GM18505 (cell line): ENCODE data around the gene TMEM221.

Source experiments
- ATAC-seq: cut with Tn5 transposase; IDR thresholded peaks from one replicate; pipeline ENCODE4 v1.9.1; 2021; ENCODE audit not compliant: unreplicated experiment
- POLR2A ChIP-seq: IDR thresholded peaks from 4 replicates; pipeline ENCODE4 v1.6.1; 2011; ENCODE audit warnings: borderline replicate concordance; ENCODE audit not compliant: insufficient read depth, insufficient read length; ENCODE audit errors: extremely low read depth

TMEM221 gene

DNA sequence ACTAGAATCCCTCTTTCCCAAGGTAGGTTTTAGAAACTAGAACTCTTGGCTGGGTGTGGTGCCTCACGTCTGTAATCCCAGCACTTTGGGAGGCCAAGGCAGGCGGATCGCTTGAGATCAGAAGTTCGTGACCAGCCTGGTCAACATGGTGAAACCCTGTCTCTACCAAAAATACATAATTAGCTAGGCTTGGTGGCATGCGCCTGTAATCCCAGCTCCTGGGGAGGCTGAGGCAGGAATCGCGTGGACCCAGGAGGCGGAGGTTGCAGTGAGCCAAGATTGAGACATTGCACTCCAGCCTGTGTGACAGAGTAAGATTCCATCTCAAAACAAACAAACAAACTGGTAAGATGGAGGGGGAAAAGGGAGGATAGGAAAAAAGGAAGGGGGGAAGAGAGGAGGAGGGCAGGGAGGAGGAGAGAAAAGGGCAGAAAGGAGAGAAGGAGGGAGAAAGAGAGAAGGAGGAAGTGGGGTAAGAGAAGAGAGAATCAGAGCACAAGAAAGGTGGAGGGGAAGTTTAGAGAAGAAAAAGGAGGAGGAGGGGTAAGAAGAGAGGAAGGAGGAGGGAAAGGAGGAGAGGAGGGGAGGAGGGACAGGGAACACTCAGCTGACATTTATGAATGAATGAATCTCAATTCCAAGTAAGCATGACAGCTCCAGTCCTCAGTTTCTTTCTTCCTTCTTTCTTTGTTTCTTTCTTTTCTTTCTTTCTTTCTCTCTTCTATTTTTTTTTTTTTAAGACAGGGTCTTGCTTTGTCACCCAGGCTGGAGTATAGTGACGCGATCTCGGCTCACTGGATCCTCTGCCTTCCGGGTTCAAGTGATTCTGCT lies 19.2 kb upstream of the TMEM221 start:
- no peak for TF ChIP-seq POLR2A
- no peak for ATAC-seq

- no peak for TF ChIP-seq POLR2A
- no peak for ATAC-seq
Observed at GRCh38 chr19:17466487-17466850, 18.0 kb upstream of the TMEM221 start.

GRCh38 chr19:17460372-17461230 lies 12.1 kb upstream of the TMEM221 start, which contains the start of gene NXNL1:
NXNL1 (minus strand) TSS chr19:17460926; CDS start chr19:17460869, 57 bp downstream.
- no peak for ATAC-seq
- TF ChIP-seq POLR2A: no peak

DNA sequence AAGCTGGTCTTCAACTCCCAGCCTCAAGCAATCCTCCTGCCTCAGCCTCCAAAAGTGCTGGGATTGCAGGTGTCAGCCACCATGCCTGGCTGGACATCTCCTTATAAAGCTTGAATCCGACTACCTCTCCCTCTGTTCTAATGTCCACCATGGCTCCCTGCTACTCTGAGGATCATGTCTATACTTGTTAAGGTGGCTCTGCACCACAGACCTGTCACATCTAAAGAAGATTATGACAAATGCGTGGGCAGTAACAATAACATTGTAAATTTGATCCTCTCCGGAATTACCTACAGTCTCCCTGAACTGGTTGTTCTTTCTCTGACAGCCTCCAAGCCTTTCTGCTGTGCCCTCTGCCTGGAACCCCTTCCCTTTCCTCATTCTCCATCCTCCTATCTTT lies 10.5 kb upstream of the TMEM221 start:
- TF ChIP-seq POLR2A: no peak
- no peak for ATAC-seq

GRCh38 chr19:17457616-17458015 lies 9.1 kb upstream of the TMEM221 start:
- ATAC-seq: no peak
- TF ChIP-seq POLR2A: no peak

DNA sequence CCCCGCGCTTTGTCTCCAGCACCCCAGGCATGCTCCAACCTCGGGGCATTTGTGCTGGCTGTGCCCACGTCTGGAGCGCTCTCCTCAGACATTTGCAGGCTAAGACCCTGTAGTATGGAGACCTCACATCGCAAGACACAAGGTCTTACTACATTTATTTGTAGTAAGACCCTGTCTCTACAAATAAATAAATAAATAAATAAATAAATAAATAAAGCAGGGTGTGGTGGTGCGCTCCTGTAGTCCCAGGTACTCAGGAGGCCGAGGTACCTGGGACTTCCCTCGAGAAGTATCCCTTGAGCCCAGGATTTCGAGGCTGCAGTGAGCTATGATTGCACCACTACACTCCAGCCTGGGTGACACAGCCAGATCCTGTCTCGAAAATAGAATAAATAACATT lies 7.7 kb upstream of the TMEM221 start:
- no peak for TF ChIP-seq POLR2A

DNA sequence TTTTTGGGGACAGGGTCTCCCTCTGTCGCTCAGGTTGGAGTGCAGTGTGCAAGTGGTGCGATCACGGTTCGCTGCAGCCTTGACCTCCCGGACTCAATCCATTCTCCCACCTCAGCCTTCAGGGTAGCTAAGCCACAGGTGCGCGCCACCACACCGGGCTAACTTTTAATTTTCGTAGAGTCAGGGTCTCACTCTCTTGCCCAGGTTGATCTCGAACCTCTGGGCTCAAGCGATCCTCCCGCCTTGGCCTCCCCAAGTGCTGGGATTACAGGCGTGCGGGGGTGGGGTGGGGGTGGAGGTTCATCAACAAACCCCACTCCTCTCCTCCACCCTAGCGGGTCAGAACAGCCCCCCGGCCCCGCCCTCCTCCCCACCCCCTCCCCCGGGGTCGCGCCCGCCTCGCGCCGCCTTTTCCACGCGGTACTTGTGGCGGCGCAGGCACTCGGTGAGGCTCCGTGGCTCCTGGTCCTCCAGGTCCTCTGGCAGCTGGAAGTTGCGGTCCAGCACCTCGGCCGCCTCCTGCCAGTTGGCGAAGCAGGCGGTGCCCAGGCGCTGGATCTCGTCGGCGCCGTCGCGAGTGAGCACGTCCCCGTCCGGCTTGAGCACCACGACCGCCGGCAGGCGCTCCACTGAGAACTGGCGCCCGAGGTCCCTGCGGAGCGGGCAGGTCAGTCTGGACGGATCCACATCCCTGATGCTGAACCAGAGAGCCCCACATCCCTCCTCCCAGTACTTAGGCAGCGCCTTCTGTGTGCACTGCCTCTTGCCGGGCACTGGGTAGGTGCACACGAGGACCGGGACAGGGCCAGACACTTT lies 7.0 kb upstream of the TMEM221 start:
- ATAC-seq: no peak
- TF ChIP-seq POLR2A: no peak

More for the DNA sequence above, 7.7 kb upstream of the TMEM221 start:
- no peak for ATAC-seq

DNA sequence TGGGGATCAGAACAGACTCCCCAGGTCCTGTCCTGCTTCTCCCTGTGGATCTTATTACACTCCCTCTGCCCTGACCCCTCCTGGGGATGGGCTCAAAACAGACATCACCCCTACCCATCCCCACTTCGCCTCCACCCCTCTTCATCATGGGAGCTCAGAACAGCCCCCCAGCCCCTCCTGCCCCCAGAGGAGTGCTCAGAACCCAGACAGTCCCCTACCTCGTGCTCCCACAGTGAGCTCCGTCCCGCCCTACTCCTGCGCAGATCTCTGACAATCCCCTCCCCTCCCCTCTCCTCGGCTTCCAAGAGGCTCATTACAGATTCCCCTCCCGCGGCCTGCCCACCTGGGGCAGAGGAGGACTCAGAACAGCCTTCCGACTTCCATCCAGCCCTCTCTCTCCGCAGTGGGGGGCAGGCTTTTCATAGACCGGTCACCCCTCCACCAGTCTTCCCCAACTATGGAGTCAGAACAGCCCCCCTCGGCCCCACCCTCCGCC lies 6.2 kb upstream of the TMEM221 start:
- TF ChIP-seq POLR2A: no peak
- no peak for ATAC-seq

DNA sequence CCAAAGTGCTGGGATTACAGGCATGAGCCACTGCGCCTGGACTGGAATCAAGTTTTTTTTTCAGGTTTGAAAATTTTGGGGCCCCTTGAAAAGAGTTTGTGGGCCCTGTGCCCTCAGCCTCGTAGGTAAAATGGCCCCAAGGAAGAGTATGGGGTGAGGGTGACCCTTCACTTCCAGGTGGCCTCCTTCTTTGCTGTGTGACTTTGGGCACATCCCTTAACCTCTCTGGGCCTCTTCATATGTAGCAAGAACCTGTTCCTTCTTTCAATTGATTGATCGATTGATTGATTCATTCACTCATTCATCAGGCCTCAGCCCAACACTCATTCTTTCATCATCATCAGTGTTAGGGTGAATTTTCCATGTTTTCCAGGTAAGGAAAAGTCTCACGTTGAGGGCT lies 3.4 kb upstream of the TMEM221 start:
- TF ChIP-seq POLR2A: no peak
- no peak for ATAC-seq

DNA sequence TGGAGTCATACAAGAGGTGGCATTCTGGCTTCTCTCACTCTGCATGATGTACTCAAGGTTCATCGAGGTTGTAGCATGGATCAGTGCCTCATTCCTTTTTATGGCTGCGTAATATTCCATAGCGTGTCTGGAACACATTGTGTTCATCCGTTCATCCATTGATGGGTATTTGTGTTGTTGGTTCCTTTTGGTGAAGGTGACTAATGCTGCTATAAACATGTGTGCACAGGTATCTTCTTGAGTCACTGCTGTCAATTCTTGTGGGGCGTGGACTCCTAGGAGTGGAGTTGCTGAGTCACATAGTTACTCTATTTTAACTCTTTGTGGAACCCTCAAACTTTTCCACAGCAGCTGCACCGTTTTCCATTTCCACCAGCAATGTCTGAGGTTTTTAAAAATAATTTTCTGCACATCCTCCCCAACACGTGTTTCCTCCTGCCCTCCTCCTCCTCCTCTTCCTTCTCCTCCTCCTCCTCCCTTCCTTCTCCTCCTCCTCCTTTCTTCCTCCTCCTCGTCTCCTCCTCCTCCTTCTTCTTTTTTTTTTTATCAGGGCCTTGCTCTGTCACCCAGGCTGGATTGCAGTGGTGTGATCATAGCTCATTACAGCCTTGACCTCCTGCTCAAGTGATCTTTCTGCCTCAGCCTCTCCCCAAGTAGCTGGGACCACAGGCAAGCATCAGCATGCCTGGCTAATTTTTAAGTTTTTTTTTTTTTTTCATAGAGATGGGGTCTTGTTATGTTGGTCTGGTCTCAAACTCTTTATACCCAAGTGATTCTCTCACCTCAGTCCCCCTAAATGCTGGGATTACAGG lies 2.0 kb upstream of the TMEM221 start:
- no peak for ATAC-seq
- no peak for TF ChIP-seq POLR2A

GRCh38 chr19:17447704-17448130 lies 751 bp downstream of the TMEM221 start:
- ATAC-seq: no peak
- no peak for TF ChIP-seq POLR2A

DNA sequence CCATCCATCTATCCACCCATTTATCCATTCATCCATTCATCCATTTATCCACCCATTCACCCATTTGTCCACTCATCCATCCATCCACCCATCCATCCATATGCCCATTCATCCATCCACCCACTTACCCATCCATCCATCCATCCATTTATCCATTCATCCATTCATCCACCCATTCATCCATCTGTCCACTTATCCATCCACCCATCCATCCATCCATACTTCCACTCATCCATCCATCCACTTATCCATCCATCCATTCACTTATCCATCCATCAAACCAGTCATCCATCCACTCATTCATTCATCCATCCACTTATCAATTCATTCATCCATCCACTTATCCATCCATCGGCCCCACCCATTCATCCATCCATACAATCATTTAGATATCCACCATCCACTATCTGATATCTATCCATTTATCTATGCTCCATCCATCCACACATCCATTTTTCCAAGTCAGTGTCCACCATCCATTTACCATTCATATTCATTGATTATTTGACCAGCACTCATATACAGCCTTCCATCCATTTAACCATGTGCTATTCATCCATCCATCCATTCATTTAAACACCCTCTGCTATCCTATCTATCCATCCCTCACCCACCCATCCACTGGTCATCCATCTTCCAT lies 2.8 kb downstream of the TMEM221 start:
- TF ChIP-seq POLR2A: no peak
- no peak for ATAC-seq
